Upper lobe of right lung (tissue), 1 donor: ENCODE data around the gene PAX5. TPM values are rescaled to one million over a fixed set of nuclear protein-coding genes. Genes with fewer than 3 reads are reported as not detected.

Experiments used
- ATAC-seq: fragments of 200-7000 bp; cut with Tn5 transposase; one replicate; pipeline ENCODE4 v1.9.1; 2020; ENCODE audit warnings: mild to moderate bottlenecking, moderate library complexity
- DNase-seq: peaks from one replicate; pipeline ENCODE4 v3.0.0-alpha.2; 2020
- H3K27ac ChIP-seq: fragments of 200-600 bp; one replicate; pipeline ENCODE4 v1.8.0; 2022
- H3K27me3 ChIP-seq: fragments of 200-600 bp; one replicate; pipeline ENCODE4 v1.8.0; 2022; ENCODE audit warnings: mild to moderate bottlenecking
- H3K36me3 ChIP-seq: fragments of 200-600 bp; one replicate; pipeline ENCODE4 v1.8.0; 2022
- H3K4me1 ChIP-seq: fragments of 200-600 bp; one replicate; pipeline ENCODE4 v1.8.0; 2022
- H3K4me3 ChIP-seq: fragments of 200-600 bp; one replicate; pipeline ENCODE4 v1.8.0; 2022; ENCODE audit warnings: mild to moderate bottlenecking
- H3K9me3 ChIP-seq: fragments of 200-600 bp; one replicate; pipeline ENCODE4 v1.8.0; 2022
- intact Hi-C: fragments of 100-400 bp; cut with DNase I; formaldehyde crosslinking; loops from one replicate; pipeline ENCODE4 v1.11.0; 2022
- total RNA-seq: library from RNA; stranded (reverse); fragmentation: NEBNext Ultra II Directional; extraction: Animal tissue kit (Norgen Biotek cat#: 25700); gene quantifications from one replicate; pipeline ENCODE4 v1.2.1, GENCODE V29; 2021
- TF ChIP-seq, protein P1 (sequence below): fragments of 200-600 bp; IDR thresholded peaks from one replicate; pipeline ENCODE4 v1.8.0; 2022; ENCODE audit warnings: antibody characterized with exemption
- donor health status: DM: no; HTN: yes; CAD: no; lungs with severe emphysema.

PAX5 gene
- total RNA-seq, 1 donor from 2014 or later, result 0.23 TPM

DNA sequence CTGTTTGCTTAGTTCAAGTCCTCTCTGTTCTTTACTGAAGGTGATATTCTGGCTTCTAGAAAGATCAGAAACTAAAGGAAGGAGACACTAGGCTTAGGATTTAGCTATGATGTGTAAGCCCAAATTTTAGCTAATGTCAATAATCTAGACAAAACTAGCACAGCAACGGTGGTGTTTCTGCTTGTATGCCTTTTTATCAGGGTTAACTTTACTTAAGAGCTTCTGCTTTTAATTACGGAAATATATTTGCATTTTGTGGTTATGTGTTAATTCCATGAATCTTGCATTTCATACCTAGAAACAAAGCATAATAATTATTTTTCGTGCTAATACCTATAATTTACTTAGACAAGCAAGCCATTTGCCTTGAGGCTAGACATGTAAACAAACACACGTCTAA is 96.1 kb downstream of the PAX5 start:
- Histone ChIP-seq H3K4me1 (no peaks in the 10 kb centered on the region), H3K9me3 (no peaks in the 10 kb centered on the region), H3K4me3 (no peak overlapping the region), H3K27me3 (peaks cover 7% of the 10 kb centered on the region), H3K36me3 (no peaks in the 10 kb centered on the region), H3K27ac (no peak overlapping the region)
- ATAC-seq, result no peak
- TF ChIP-seq, protein P1, sequence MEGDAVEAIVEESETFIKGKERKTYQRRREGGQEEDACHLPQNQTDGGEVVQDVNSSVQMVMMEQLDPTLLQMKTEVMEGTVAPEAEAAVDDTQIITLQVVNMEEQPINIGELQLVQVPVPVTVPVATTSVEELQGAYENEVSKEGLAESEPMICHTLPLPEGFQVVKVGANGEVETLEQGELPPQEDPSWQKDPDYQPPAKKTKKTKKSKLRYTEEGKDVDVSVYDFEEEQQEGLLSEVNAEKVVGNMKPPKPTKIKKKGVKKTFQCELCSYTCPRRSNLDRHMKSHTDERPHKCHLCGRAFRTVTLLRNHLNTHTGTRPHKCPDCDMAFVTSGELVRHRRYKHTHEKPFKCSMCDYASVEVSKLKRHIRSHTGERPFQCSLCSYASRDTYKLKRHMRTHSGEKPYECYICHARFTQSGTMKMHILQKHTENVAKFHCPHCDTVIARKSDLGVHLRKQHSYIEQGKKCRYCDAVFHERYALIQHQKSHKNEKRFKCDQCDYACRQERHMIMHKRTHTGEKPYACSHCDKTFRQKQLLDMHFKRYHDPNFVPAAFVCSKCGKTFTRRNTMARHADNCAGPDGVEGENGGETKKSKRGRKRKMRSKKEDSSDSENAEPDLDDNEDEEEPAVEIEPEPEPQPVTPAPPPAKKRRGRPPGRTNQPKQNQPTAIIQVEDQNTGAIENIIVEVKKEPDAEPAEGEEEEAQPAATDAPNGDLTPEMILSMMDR, result no peak
- intact Hi-C loops, result no loop called here
- DNase-seq, result no peak

DNA sequence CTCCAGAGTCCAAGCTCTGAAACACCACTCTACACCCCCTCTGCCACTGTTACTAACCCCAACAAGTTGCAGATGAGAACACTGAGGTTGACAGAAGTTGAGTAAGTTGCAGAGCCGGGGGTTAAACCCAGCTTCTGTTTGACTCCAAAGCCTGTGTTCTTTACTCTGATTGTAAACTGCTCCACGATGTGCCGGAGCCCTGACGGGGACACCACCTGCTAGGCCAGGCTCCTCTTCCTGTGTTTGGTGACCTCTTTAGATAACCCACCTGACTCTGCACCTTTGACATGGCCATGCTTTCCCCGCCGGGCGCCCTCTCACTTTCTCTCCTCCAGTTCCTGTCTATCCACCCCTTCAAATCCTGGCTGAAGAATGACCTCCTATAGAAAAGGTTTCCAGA is 96.7 kb downstream of the PAX5 start:
- no peak for DNase-seq

DNA sequence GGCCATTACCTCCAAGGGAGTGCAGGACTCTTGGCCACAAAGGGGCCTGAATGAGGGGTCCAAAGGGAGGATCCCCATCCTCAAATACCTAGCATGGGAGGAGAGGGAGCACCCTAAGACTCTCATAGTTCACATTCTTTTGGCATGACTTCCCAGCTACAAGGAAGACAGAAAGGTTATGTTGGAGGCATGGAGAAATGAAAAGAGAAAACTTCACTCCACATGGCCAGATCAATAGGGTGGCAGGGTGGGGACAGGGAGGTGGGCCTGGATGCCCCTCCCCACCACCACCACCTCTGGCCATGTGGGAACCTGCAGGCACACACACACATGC is 97.6 kb downstream of the PAX5 start:
- intact Hi-C loops, result no loop called here
- H3K4me3 ChIP-seq, result no peak overlapping the region
- DNase-seq (no peak), ATAC-seq (no peak)
- peaks cover 7% of the 10 kb centered on the region for H3K27me3 ChIP-seq
- TF ChIP-seq, protein P1, result no peak
- no peaks in the 10 kb centered on the region for H3K36me3 ChIP-seq
- no peak overlapping the region for H3K27ac ChIP-seq
- no peaks in the 10 kb centered on the region for H3K4me1 ChIP-seq
- H3K9me3 ChIP-seq, result no peaks in the 10 kb centered on the region

More for the DNA sequence above, 96.7 kb downstream of the PAX5 start:
- Histone ChIP-seq H3K36me3 (no peaks in the 10 kb centered on the region), H3K4me3 (no peak overlapping the region), H3K27me3 (peaks cover 7% of the 10 kb centered on the region), H3K4me1 (no peaks in the 10 kb centered on the region), H3K27ac (no peak overlapping the region), H3K9me3 (no peaks in the 10 kb centered on the region)
- ATAC-seq, result no peak
- intact Hi-C loops, result no loop called here
- TF ChIP-seq, protein P1, result no peak

DNA sequence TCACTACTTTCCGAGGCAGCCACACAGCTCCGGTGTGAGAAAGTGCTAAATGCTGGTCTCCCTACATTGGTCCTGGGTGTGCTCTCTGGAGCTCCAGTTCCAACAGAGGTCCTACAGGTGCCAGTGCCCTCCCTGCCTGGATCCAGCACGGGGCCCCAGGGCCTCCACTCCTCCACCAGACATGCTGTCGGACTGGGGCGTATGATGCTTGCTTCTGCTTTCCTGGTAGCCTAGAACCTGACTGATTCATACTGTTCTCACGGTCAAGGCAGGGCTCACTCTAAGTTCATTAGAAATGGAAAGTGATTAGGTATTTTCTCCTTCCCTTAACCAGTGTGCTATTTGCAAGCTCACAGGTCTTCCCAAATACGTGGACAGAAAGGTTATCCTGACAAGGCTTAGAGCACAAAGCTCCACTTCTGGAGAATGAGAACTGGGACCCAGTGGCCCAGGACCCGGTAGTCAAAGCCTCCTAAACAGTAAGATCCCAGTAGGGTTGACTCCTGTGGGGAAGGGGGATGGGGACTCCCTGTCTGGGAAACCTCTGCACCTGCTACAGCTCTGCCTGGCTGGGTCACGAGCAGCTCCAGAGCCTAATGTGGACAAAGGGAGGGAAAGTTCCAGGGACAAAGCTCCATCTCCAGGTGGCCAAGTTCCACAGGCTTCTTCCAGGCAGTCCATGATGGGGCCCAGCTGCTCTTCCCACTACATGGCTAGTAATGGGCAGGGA is 98.1 kb downstream of the PAX5 start:
- intact Hi-C loops, result no loop called here
- ATAC-seq (no peak), DNase-seq (no peak)
- Histone ChIP-seq H3K27ac (no peak overlapping the region), H3K27me3 (peaks cover 7% of the 10 kb centered on the region), H3K36me3 (no peaks in the 10 kb centered on the region), H3K4me3 (no peak overlapping the region), H3K4me1 (no peaks in the 10 kb centered on the region), H3K9me3 (no peaks in the 10 kb centered on the region)
- TF ChIP-seq, protein P1, result no peak

DNA sequence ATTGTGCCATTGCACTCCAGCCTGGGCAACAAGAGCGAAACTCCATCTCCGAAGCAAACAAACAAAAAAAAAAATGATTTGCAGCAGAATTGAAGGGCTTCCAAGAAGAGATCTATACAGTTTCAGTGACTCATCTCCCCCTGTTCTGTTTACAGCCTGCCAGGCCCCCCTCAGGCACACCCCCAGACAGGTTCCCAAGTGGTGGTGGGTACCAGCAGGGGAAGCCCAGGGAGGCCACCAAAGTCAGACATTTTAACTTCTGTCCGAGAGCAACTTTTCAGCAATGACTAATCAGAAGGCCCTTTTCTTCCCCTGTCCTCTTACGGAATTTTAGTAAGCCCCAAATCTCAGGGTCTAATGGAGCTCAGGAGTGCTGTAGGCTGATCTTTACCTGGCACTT is 98.7 kb downstream of the PAX5 start:
- intact Hi-C loops, result no loop called here
- TF ChIP-seq, protein P1, result no peak
- no peak overlapping the region for H3K4me3 ChIP-seq

More for the DNA sequence above, 98.7 kb downstream of the PAX5 start:
- no peaks in the 10 kb centered on the region for H3K4me1 ChIP-seq
- H3K36me3 ChIP-seq, result no peaks in the 10 kb centered on the region
- H3K27me3 ChIP-seq, result peaks cover 7% of the 10 kb centered on the region
- H3K27ac ChIP-seq, result no peak overlapping the region
- H3K9me3 ChIP-seq, result no peaks in the 10 kb centered on the region
- ATAC-seq (no peak), DNase-seq (no peak)
